ENCODE results near the gene LINC01488. TPM values are rescaled to one million over a fixed set of nuclear protein-coding genes. Genes with fewer than 3 reads are reported as not detected.

The LINC01488 gene
- total RNA-seq, 4 donors from 2014 or later, result not detected

DNA sequence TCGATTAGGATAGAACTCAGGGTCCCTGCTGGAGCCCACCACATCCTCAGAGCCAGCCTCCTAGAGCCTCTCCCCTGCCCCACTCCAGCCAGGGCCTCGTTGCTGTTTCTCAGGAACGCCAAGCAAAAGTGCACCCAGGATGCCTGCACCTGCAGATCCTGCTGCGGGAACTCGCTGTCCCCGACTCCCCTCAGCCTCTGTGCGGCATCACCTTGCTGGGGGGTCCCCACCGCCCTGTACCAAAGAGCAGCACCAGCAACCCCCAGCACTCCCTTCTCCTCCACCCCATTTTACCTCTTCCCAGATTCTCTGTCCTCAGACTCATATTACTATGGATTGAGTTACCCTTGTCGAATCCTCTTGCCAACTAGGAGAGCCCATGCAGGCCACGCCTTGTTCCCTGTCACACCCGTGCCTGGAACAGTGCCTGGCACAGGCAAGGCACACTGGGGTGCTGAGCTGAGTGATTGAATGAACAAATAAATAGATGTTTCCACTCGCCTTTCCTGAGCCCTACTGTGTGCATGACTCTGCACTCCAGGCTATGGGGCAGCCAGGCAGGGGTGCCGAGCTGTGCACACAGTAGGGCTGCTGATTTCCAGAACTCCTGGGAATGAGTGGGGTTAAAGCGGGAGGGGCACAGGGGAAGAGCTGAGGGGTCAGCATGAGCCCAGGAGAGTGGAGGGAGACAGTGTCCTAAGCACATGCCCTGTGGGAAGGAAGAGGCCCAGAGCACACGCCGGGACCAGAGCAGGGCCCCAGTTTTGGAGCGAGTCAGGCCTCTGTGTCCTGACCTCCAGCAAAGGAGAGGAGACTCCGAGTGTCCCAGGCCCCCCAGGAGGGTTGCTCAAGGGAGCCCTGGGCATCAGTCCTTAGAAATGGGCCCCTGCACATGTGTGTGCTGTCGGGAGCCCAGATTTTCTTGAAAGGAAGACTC is 44.3 kb downstream of the LINC01488 start:
- TF ChIP-seq POLR2A (IDR thresholded peaks at IDR 0.05), result no peak
- TF ChIP-seq, protein P1, sequence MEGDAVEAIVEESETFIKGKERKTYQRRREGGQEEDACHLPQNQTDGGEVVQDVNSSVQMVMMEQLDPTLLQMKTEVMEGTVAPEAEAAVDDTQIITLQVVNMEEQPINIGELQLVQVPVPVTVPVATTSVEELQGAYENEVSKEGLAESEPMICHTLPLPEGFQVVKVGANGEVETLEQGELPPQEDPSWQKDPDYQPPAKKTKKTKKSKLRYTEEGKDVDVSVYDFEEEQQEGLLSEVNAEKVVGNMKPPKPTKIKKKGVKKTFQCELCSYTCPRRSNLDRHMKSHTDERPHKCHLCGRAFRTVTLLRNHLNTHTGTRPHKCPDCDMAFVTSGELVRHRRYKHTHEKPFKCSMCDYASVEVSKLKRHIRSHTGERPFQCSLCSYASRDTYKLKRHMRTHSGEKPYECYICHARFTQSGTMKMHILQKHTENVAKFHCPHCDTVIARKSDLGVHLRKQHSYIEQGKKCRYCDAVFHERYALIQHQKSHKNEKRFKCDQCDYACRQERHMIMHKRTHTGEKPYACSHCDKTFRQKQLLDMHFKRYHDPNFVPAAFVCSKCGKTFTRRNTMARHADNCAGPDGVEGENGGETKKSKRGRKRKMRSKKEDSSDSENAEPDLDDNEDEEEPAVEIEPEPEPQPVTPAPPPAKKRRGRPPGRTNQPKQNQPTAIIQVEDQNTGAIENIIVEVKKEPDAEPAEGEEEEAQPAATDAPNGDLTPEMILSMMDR (IDR thresholded peaks at IDR 0.05), result no peak
- WGBS, 2 donors, result 70 to 76% methylated on average over 18 to 19 of the region's 19 CpGs
- peak in 1 of 2 donors; percentile 50 for DNase-seq (ENCODE audit: low spot score in 2 of 2)
- intact Hi-C loops (cut with DNase I; ENCODE audit: low total_unique reads), result no loop called here
- H3K4me3 ChIP-seq (ENCODE audit: low read depth, poor library complexity, severe bottlenecking), result no peak overlapping the region

DNA sequence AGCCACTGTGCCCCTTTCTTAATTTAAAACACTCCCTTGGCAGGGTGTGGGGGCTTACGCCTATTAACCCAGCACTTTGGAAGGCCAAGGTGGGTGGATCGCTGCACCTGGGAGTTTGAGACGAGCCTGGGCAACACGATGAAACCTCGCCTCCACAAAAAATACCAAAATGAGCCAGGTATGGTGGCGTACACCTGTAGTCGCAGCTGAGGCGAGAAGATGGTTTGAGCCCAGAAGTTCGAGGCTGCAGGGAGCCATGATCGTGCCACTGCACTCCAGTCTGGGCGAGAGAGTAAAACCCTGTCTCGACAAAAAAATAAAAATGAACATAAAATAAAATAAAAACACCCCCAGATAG is 45.0 kb downstream of the LINC01488 start:
- H3K4me3 ChIP-seq (ENCODE audit: low read depth, poor library complexity, severe bottlenecking), result no peak overlapping the region
- TF ChIP-seq, protein P1 (IDR thresholded peaks at IDR 0.05), result no peak
- no peak for TF ChIP-seq POLR2A (IDR thresholded peaks at IDR 0.05)
- WGBS, 2 donors, result 78 to 81% methylated on average over 12 of the region's 12 CpGs
- DNase-seq (ENCODE audit: low spot score in 2 of 2), result no peak
- intact Hi-C loops (cut with DNase I; ENCODE audit: low total_unique reads), result no loop called here

DNA sequence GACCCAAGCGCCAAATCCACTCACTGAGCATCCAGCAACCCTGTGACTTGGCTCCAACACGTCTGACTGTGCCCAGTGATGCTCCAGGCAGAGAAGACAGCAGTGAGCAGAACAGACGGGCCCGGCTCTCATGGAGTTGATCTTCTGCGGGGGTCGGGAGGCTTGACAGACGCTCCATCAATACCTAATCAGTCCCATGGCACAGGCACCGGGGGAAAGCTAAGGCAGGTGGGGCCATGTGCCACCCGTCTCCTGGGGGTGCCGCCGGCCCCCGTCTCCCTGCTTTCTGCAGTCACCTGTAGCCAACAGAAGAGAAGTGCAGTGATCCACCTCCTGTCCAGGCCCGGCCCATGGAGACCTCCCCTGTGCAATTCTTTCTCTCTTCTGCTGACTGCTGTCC is 47.5 kb downstream of the LINC01488 start:
- intact Hi-C loops (cut with DNase I; ENCODE audit: low total_unique reads), result no loop called here
- TF ChIP-seq POLR2A (IDR thresholded peaks at IDR 0.05), result no peak
- TF ChIP-seq, protein P1 (IDR thresholded peaks at IDR 0.05), result no peak
- DNase-seq (ENCODE audit: low spot score in 2 of 2), result peak in 1 of 2 donors; percentile 59
- H3K4me3 ChIP-seq (ENCODE audit: low read depth, poor library complexity, severe bottlenecking), result no peak overlapping the region
- WGBS, 2 donors, result 89 to 91% methylated on average over 6 to 13 of the region's 13 CpGs

DNA sequence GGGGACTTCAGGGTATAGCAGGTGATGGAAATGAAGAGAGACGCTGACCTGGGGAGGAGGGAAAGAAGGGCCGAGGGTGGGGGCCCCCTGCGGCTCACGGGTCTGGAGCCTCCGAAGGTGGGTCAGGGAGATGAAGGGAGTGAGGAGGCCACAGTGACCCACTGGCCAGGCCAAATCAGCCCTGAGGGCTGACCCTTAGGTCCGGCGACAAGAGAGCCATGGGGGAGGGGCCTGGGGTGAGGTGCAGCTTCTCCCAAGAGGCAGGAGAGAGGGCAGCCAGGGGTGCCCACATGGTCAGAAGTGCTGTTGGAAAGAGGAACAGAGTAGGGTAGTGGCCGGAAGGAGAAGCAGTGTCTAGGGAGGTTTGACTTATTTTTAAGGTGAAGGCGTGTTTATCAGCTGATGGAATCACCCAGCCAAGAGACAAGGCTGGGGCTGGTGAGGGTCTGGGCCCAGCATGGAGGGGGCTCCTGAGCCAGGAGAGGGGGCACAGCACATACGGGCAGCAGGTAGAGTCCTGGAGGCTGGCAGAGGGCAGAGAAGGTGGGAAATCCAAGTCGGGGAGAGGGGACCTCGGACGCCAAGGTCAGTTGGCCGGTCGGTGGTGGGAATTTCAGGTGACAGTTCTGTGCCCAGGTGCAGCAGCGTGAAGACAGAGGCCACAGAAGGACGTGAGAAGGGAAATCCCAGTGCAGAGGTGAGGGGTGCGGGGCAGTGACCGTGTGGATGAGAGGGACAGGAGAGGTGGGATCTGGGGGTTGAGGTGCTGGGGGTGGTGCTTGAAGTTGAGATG is 49.0 kb downstream of the LINC01488 start:
- intact Hi-C loops (cut with DNase I; ENCODE audit: low total_unique reads), result no loop called here
- no peak overlapping the region for H3K4me3 ChIP-seq (ENCODE audit: low read depth, poor library complexity, severe bottlenecking)
- TF ChIP-seq POLR2A (IDR thresholded peaks at IDR 0.05), result no peak
- TF ChIP-seq, protein P1 (IDR thresholded peaks at IDR 0.05), result no peak
- DNase-seq (ENCODE audit: low spot score in 2 of 2), result peak in 1 of 2 donors; percentile 82
- WGBS, 2 donors, result 87 to 88% methylated on average over 19 of the region's 19 CpGs

DNA sequence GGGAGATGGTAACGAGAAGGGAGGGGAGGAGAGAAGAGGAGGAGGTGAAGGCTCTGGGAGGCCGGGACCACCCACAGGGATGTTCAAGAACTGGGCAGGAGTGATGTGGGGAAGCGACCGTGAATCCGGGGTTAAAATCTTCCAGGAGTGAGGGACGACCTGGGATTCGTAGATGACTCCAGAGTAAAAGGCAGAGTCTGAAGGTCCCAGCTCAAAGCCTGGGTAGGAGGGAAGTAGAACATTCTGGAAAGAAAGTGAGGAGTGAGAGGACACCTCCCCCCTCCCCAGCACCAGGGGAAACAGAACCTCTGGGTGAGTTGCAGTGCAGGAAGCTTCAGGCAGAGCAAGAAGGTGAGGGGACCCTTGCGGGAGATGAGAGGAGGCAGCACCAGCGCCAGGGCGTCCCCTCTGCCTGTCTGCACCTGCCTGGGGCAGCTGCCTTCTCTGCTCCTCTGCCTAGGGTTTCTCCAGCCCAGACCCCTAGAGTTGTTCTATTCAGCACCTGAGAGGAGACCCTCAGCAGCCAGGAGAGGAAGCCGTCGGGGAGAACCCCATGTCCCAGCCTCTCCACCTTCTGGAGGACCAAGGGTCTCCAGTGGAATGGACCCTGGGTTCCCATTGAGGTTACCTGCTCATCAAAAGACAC is 49.7 kb downstream of the LINC01488 start:
- peak in 1 of 2 donors; percentile 68 for DNase-seq (ENCODE audit: low spot score in 2 of 2)
- H3K4me3 ChIP-seq (ENCODE audit: low read depth, poor library complexity, severe bottlenecking), result no peak overlapping the region
- intact Hi-C loops (cut with DNase I; ENCODE audit: low total_unique reads), result no loop called here
- TF ChIP-seq, protein P1 (IDR thresholded peaks at IDR 0.05), result no peak
- TF ChIP-seq POLR2A (IDR thresholded peaks at IDR 0.05), result no peak
- 66 to 76% methylated on average over 12 of the region's 12 CpGs for WGBS, 2 donors
